SKM-1 treated with dmso at 0.1 percent for 144 hours (cell line): ENCODE results near the gene UFC1.
"Not testable (repeated sequence)": the region's sequence is repeated elsewhere in the genome, so short reads cannot be mapped to it uniquely, and the experiment has no call there.

Experiments
- DNase-seq: peaks from one replicate; lab custom pipeline; 2025; ENCODE audit not compliant: unreplicated experiment; lab: John Stamatoyannopoulos, UW

UFC1 gene

GRCh38 chr1:161153682-161154337 lies at the start of gene UFC1:
UFC1 (plus strand) TSS chr1:161153978; CDS start chr1:161153998, 20 bp downstream.
- DNase-seq = peak; percentile 93

GRCh38 chr1:161106431-161106830 lies 47.3 kb upstream of the UFC1 start:
- DNase-seq = no peak

GRCh38 chr1:161111117-161111516 lies 42.7 kb upstream of the UFC1 start:
- DNase-seq = no peak

GRCh38 chr1:161111527-161111926 lies 42.3 kb upstream of the UFC1 start:
- peak; percentile 63 for DNase-seq

- DNase-seq = no peak
Measured at GRCh38 chr1:161113915-161114314, 39.9 kb upstream of the UFC1 start.

- DNase-seq = no peak
Measured at GRCh38 chr1:161114556-161114955, 39.2 kb upstream of the UFC1 start.

- no peak for DNase-seq
Measured at GRCh38 chr1:161115132-161115711, 38.6 kb upstream of the UFC1 start.

GRCh38 chr1:161115961-161116360 lies 37.8 kb upstream of the UFC1 start:
- DNase-seq = not testable (repeated sequence)

- DNase-seq = peak; percentile 84
Measured at GRCh38 chr1:161117759-161118581, 35.8 kb upstream of the UFC1 start, which contains the start of the genes NIT1 and PFDN2. NIT1 (plus strand) TSS chr1:161118105; CDS start chr1:161118177, 72 bp downstream. PFDN2 (minus strand) TSS chr1:161118037; CDS start chr1:161118026, 11 bp downstream.

- peak; percentile 60 for DNase-seq
Measured at GRCh38 chr1:161119092-161119903, 34.5 kb upstream of the UFC1 start.

- no peak for DNase-seq
Measured at GRCh38 chr1:161121042-161121650, 32.6 kb upstream of the UFC1 start.

- peak; percentile 63 for DNase-seq
Measured at GRCh38 chr1:161121834-161122233, 31.9 kb upstream of the UFC1 start.

- no peak for DNase-seq
Measured at GRCh38 chr1:161122967-161123366, 30.8 kb upstream of the UFC1 start.

- DNase-seq = peak; percentile 58
Measured at GRCh38 chr1:161127649-161128048, 26.1 kb upstream of the UFC1 start.

- DNase-seq = no peak
Measured at GRCh38 chr1:161128591-161129420, 25.0 kb upstream of the UFC1 start.

GRCh38 chr1:161130266-161130665 lies 23.5 kb upstream of the UFC1 start:
- no peak for DNase-seq

GRCh38 chr1:161131523-161132409 lies 22.0 kb upstream of the UFC1 start:
- DNase-seq = no peak

GRCh38 chr1:161132410-161133219 lies 21.2 kb upstream of the UFC1 start, which contains the start of gene DEDD:
DEDD (minus strand) TSS chr1:161132667; CDS start chr1:161124462, 8,205 bp downstream.
- peak; percentile 98 for DNase-seq
